A673 (cell line): Measurements from ENCODE around the gene COL28A1. TPM values are rescaled to one million over a fixed set of nuclear protein-coding genes. Genes with fewer than 3 reads are reported as not detected.

Experiments used
- BruUV-seq: library from RNA; stranded (reverse); fragments of 400-500 nt; replicated peaks from 2 replicates; lab custom pipeline; 2021; lab: Mats Ljungman, UMichigan
- CTCF ChIA-PET: fragments of 300-600 bp; sonication (Branson Sonifier 250); formaldehyde crosslinking; loops from one replicate; lab custom pipeline; 2022; ENCODE audit warnings: antibody characterized with exemption; lab: Charles Lee
- POLR2A ChIA-PET: fragments of 300-600 bp; sonication (Branson Sonifier 250); formaldehyde crosslinking; loops from one replicate; lab custom pipeline; 2022; ENCODE audit warnings: antibody characterized with exemption; ENCODE audit not compliant: low non-redundant PET; lab: Charles Lee
- DNase-seq: peaks from one replicate; pipeline ENCODE4 v3.0.0-alpha.2; 2015; ENCODE audit warnings: low spot score
- H3K27ac ChIP-seq: fragments of 200-600 bp; sonication (generic); 2 replicates; pipeline ENCODE4 v1.5.1; 2016; ENCODE audit warnings: mixed run types, low read depth, mild to moderate bottlenecking, mixed read lengths, antibody characterized with exemption, low read length; ENCODE audit not compliant: poor library complexity, severe bottlenecking
- H3K27me3 ChIP-seq: fragments of 200-600 bp; sonication (generic); replicated peaks from 2 replicates; pipeline ENCODE4 v1.6.1; 2017; ENCODE audit warnings: mixed run types, low read depth, mild to moderate bottlenecking, mixed read lengths, antibody characterized with exemption, low read length; ENCODE audit not compliant: insufficient read depth, poor library complexity
- H3K36me3 ChIP-seq: fragments of 200-600 bp; sonication (generic); 2 replicates; pipeline ENCODE4 v1.6.1; 2016; ENCODE audit warnings: mixed run types, mild to moderate bottlenecking, mixed read lengths, antibody characterized with exemption, low read length; ENCODE audit not compliant: insufficient read depth, poor library complexity, severe bottlenecking
- H3K4me1 ChIP-seq: fragments of 200-600 bp; sonication (generic); 2 replicates; pipeline ENCODE4 v1.6.1; 2017; ENCODE audit warnings: mixed run types, mild to moderate bottlenecking, mixed read lengths, antibody characterized with exemption, low read length; ENCODE audit not compliant: insufficient read depth, poor library complexity, severe bottlenecking
- H3K4me3 ChIP-seq: fragments of 200-600 bp; sonication (generic); 2 replicates; pipeline ENCODE4 v1.5.1; 2016; ENCODE audit warnings: low read depth, mixed run types, mild to moderate bottlenecking, mixed read lengths, low read length; ENCODE audit not compliant: poor library complexity, severe bottlenecking
- H3K9me3 ChIP-seq: fragments of 200-600 bp; sonication (generic); 2 replicates; pipeline ENCODE4 v1.6.1; 2016; ENCODE audit warnings: mixed run types, low read depth, mild to moderate bottlenecking, mixed read lengths, antibody characterized with exemption, low read length; ENCODE audit not compliant: poor library complexity, severe bottlenecking
- CTCF ChIP-seq: fragments of 300-800, 200-600 bp; sonication (generic); conservative IDR thresholded peaks from 2 replicates; pipeline ENCODE4 v1.5.1; 2017; ENCODE audit warnings: low read depth, mild to moderate bottlenecking, antibody characterized with exemption, low read length, moderate library complexity, mixed read lengths
- EZH2 ChIP-seq: fragments of 200-600 bp; sonication (generic); IDR thresholded peaks from 2 replicates; pipeline ENCODE4 v1.6.1; 2017; ENCODE audit warnings: borderline replicate concordance, low read depth, mild to moderate bottlenecking, mixed read lengths, antibody characterized with exemption, low read length; ENCODE audit not compliant: poor library complexity, severe bottlenecking
- intact Hi-C: fragments of 100-400 bp; cut with micrococcal nuclease; formaldehyde crosslinking; loops from one replicate; pipeline ENCODE4 v1.10.0; 2022; ENCODE audit not compliant: unreplicated experiment
- total RNA-seq: library from RNA; stranded (reverse); gene quantifications from 2 replicates; pipeline ENCODE4 v1.2.3, GENCODE V29; 2021

Gene COL28A1
- total RNA-seq, 1 experiment from 2014 or later, result 0.34 TPM

GRCh38 chr7:7519056-7519455, 16.6 kb downstream of the COL28A1 start:
- DNase-seq, result no peak
- Histone ChIP-seq H3K27me3 (no peaks in the 10 kb centered on the region), H3K9me3 (no peaks in the 10 kb centered on the region), H3K4me1 (peaks cover 11% of the 10 kb centered on the region), H3K36me3 (no peaks in the 10 kb centered on the region), H3K27ac (no peak overlapping the region), H3K4me3 (no peak overlapping the region)
- POLR2A ChIA-PET, result no interaction called here
- CTCF ChIA-PET, result no interaction called here
- TF ChIP-seq EZH2, result no peak
- no peak for TF ChIP-seq CTCF
- intact Hi-C loops, result no loop called here
- BruUV-seq, result no TSS peak

DNA sequence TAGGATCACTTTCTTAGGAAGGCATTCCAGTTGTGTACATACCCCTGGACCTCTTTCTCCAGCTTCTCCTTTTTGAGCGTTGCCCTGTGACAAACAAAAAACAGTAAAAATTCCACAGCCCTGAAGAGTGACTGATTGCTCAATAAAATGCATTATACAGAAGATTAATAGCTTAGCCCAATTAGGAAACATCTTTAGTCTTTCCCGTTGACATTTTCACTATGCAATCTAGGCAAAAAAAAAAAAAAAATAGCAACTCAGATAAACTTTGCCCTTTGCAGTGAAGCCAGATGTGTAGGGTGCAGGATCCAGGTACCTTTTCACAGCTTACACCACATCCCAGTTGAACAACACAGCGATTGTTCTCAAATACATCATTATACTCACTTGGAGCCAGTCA, 17.9 kb downstream of the COL28A1 start:
- Histone ChIP-seq H3K4me1 (peaks cover 14% of the 10 kb centered on the region), H3K27me3 (no peaks in the 10 kb centered on the region), H3K4me3 (no peak overlapping the region), H3K27ac (no peak overlapping the region), H3K9me3 (no peaks in the 10 kb centered on the region), H3K36me3 (no peaks in the 10 kb centered on the region)
- ChIA-PET POLR2A (no interaction called here), CTCF (interaction anchor here (0.6 kb wide), 1 partner anchor 415 kb away, joined by 11 read pairs; no protein-coding TSS in a partner anchor)
- no peak for TF ChIP-seq EZH2
- no peak for TF ChIP-seq CTCF
- no peak for DNase-seq
- BruUV-seq, result no TSS peak
- intact Hi-C loops, result no loop called here

DNA sequence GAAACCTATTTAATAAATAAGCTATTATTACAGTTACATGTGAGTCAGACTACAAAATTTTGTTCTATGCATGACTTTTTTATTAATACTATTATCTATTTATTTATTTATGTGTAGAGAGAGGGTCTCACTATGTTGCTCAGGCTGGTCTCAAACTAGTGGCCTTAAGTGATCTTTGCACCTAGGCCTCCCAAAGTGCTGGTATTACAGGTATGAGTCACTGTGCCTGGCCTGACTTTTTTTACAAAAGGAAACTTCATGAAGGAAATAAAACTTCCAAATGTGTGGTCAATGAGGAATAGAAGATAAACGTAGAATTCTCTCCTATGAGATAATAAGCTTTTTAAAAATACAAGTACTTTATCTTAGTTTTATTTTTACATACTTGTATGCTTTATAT, 19.0 kb downstream of the COL28A1 start:
- TF ChIP-seq EZH2, result no peak
- no peak for TF ChIP-seq CTCF
- Histone ChIP-seq H3K4me1 (peaks cover 16% of the 10 kb centered on the region), H3K4me3 (no peak overlapping the region), H3K9me3 (no peaks in the 10 kb centered on the region), H3K36me3 (no peaks in the 10 kb centered on the region), H3K27me3 (no peaks in the 10 kb centered on the region), H3K27ac (no peak overlapping the region)
- intact Hi-C loops, result no loop called here
- no peak for DNase-seq
- ChIA-PET CTCF (no interaction called here), POLR2A (no interaction called here)
- no TSS peak for BruUV-seq
